Bronchial epithelial cell (primary cell): ENCODE measurements around the gene MMP28. TPM values are rescaled to one million over a fixed set of nuclear protein-coding genes. Genes with fewer than 3 reads are reported as not detected.
A peak's percentile ranks its signal among the peaks of the same experiment; 100 is the strongest.

Experiments
- DNase-seq: peaks from one replicate; pipeline ENCODE4 v3.0.0-alpha.2; 2010; ENCODE audit warnings: low read depth
- FAIRE-seq: peaks from 2 replicates; lab custom pipeline; 2011; peaks lifted over from hg19 to GRCh38; lab: Jason Lieb, UNC
- H3K27me3 ChIP-seq: 2 replicates; pipeline ENCODE4 v1.5.1; 2011; ENCODE audit warnings: low read length; ENCODE audit not compliant: control insufficient read depth, insufficient read depth
- H3K36me3 ChIP-seq: 2 replicates; pipeline ENCODE4 v1.5.1; 2011; ENCODE audit warnings: low read length; ENCODE audit not compliant: control insufficient read depth, insufficient read depth
- H3K4me3 ChIP-seq: 2 replicates; pipeline ENCODE4 v1.5.1; 2011; ENCODE audit warnings: mild to moderate bottlenecking, low read depth, low read length, control low read depth
- total RNA-seq: library from RNA; depleted of rRNA; stranded (reverse); fragments of >200 nt; gene quantifications from 2 replicates; pipeline ENCODE4 v1.2.1, GENCODE V29; 2014
- TF ChIP-seq, protein P1 (sequence below): IDR thresholded peaks from 2 replicates; pipeline ENCODE4 v1.5.1; 2011; ENCODE audit warnings: mild to moderate bottlenecking, moderate library complexity, low read length, control low read depth, inconsistent platforms; ENCODE audit not compliant: insufficient read depth, severe bottlenecking

Gene MMP28
- total RNA-seq, 1 donor from 2014 or later, result 42.6 TPM

DNA sequence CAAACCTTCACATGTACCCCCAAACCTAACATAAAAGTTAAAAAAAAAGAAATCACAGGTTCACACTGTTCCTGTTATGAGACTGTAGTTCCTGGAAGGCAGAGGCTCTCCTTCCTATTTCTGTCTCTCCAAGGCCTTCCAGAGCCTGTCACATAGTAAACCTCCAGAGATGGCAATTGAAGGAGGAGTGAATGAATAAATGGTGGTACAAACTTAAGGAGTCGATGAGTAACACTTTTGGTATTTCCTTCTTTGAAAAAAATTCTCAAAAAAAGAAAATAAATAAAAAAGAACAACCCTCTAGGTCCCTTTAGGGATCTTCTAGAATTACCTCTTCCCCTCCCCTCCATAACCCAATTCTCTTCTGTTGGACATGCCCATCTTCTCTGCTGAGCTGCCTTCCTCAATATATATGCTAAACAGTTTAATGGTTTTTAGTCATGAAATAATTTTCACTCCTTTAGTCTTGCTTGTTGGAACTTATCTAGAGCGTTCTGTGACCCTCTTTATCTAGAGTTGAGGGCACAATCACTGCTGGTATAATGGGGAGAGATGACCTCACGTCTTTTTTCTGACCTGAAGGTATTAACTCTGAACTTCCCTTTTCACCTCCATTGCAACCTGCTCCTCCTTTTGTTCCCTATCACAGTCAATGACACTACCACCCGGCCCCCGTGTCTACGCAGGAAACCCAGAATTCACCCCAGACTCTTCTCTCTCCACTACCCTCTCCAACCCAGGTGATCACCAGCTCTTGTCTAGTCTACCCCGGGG lies 12.1 kb upstream of the MMP28 start:
- Histone ChIP-seq H3K36me3 (no peaks in the 10 kb centered on the region), H3K4me3 (no peak overlapping the region), H3K27me3 (no peaks in the 10 kb centered on the region)
- peak; percentile 40 for DNase-seq
- TF ChIP-seq, protein P1, sequence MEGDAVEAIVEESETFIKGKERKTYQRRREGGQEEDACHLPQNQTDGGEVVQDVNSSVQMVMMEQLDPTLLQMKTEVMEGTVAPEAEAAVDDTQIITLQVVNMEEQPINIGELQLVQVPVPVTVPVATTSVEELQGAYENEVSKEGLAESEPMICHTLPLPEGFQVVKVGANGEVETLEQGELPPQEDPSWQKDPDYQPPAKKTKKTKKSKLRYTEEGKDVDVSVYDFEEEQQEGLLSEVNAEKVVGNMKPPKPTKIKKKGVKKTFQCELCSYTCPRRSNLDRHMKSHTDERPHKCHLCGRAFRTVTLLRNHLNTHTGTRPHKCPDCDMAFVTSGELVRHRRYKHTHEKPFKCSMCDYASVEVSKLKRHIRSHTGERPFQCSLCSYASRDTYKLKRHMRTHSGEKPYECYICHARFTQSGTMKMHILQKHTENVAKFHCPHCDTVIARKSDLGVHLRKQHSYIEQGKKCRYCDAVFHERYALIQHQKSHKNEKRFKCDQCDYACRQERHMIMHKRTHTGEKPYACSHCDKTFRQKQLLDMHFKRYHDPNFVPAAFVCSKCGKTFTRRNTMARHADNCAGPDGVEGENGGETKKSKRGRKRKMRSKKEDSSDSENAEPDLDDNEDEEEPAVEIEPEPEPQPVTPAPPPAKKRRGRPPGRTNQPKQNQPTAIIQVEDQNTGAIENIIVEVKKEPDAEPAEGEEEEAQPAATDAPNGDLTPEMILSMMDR, result no peak
- no peak for FAIRE-seq

DNA sequence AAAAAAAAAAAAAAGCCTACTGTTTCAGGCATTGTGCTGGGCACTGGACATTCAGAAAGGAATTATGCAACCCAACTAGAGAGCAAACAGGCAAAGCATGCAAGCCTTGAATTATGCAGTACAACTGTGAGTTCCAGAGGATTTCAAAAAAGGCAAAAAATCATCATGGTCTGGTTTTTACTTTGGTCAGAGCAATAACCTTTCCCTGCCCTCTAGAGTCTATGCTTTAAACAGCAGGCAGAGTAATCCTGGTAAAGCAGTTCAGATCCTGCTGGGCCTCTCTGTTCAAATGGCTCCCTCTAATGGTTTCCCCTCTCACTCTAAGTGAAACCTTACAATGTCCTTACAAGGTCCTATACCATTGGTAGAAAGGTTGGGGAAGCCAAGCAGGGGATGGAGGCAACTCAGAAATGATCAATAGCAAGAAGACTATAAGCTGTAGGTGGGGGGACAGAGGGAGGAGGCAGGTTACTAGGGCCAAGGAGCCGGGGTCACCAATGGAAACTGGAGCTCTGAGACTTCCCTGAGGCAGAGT lies 9.3 kb upstream of the MMP28 start:
- peak; percentile 89 for DNase-seq
- Histone ChIP-seq H3K27me3 (no peaks in the 10 kb centered on the region), H3K4me3 (no peak overlapping the region), H3K36me3 (no peaks in the 10 kb centered on the region)
- FAIRE-seq, result no peak
- TF ChIP-seq, protein P1, result peak; percentile 84

DNA sequence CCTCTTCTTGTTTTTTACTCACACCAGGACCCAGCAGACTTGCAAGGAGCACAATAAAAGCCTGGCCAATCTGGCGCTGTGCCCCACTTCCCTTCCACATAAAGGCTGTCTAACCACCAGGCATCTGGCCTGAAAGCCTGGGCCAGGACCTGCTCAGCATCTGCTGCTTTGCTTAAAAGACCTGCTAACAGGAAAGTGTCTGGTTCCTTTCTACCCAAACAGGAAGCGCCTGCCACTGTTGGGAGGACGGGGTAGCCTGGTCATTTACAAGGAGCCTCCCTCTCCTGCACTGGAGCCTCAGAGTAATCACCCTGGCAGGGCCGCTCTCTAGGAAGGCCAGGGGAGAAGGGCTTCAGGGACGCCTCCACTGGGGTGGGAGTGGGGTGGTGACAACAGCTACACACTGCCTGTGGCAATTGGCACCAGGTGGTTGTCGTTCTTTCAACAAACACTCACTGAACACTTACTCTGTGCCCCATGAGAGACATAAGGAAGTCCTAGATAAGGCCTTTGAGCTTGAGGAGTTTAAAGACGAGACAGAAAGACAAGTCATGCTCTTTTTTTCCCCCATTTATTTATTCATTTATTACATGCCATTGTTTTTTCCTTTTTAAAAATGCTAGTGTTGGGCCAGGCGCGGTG lies 6.3 kb upstream of the MMP28 start:
- H3K4me3 ChIP-seq, result no peak overlapping the region
- TF ChIP-seq, protein P1, result no peak
- no peaks in the 10 kb centered on the region for H3K27me3 ChIP-seq
- DNase-seq (no peak), FAIRE-seq (no peak)
- no peaks in the 10 kb centered on the region for H3K36me3 ChIP-seq

DNA sequence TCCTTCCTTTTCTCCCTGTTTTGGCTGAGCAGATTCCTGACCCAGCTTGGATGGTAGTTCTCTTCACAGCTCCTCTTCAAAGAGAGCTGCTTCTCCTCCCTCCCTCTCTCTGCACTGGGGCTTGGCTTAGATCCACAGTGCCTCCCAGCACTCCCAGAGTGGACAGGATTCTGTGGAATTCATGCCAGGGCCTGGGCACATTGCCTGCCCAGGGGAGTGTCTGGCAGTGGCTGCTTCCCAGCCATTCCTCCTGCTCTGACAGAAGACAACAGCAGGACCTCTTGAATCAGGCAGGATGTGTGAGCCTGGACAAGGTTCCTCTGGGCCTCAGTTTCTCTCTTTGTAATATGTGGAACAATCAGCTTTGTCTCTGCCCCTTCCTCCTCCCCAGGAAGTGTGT lies 4.5 kb upstream of the MMP28 start:
- Histone ChIP-seq H3K27me3 (no peaks in the 10 kb centered on the region), H3K36me3 (no peaks in the 10 kb centered on the region), H3K4me3 (no peak overlapping the region)
- FAIRE-seq, result no peak
- peak; percentile 59 for DNase-seq
- TF ChIP-seq, protein P1, result no peak

DNA sequence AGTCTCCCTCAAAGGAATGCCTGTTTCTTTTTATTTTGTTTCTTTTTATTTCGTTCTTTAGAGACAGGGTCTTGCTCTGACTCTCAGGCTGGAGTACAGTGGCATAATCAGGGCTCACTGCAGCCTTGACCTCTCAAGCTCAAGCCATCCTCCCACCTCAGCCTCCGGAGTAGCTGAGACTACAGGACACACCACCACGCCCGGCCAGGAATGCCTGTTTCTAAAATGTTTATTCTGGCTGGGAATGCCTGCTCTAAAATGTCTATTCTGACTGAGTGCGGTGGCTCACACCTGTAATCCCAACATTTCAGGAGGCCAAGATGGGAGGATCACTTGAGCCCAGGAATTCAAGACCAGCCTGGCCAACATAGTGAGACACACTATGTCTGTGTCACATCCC lies 2.5 kb upstream of the MMP28 start:
- TF ChIP-seq, protein P1, result no peak
- Histone ChIP-seq H3K36me3 (no peaks in the 10 kb centered on the region), H3K4me3 (no peak overlapping the region), H3K27me3 (no peaks in the 10 kb centered on the region)
- no peak for DNase-seq
- FAIRE-seq, result no peak
